Measurements from ENCODE around the gene WDR76.

DNA sequence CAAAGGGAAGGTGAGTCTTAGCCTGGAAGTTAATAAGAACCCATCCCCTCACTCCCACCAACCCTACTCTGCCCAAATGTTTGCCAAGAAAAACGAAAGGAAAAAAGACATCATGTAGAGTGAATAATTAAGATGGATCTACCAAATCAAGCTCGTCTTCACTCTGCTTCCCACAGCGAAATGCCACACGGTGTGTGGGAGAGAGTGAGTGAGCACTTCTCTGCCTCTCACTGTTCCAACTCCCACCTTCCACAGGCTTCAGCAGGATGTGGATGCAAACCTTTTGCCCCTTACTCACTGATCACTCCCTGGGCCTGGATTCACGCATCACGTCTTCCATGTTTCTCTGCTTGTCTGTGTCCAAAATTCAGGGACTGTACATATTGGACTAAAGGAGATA, 85.4 kb downstream of the WDR76 start:
- TF ChIP-seq, protein P1, sequence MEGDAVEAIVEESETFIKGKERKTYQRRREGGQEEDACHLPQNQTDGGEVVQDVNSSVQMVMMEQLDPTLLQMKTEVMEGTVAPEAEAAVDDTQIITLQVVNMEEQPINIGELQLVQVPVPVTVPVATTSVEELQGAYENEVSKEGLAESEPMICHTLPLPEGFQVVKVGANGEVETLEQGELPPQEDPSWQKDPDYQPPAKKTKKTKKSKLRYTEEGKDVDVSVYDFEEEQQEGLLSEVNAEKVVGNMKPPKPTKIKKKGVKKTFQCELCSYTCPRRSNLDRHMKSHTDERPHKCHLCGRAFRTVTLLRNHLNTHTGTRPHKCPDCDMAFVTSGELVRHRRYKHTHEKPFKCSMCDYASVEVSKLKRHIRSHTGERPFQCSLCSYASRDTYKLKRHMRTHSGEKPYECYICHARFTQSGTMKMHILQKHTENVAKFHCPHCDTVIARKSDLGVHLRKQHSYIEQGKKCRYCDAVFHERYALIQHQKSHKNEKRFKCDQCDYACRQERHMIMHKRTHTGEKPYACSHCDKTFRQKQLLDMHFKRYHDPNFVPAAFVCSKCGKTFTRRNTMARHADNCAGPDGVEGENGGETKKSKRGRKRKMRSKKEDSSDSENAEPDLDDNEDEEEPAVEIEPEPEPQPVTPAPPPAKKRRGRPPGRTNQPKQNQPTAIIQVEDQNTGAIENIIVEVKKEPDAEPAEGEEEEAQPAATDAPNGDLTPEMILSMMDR (IDR thresholded peaks at IDR 0.05) = no peak
- TF ChIP-seq POLR2A (IDR thresholded peaks at IDR 0.05) = no peak

Data from Peyer's patch (tissue), 4 donors.